A673 (cell line): ENCODE data around the gene TRPM3. TPM values are rescaled to one million over a fixed set of nuclear protein-coding genes. Genes with fewer than 3 reads are reported as not detected.

Experiments
- BruUV-seq: library from RNA; stranded (reverse); fragments of 400-500 nt; replicated peaks from 2 replicates; lab custom pipeline; 2021; lab: Mats Ljungman, UMichigan
- CTCF ChIA-PET: fragments of 300-600 bp; sonication (Branson Sonifier 250); formaldehyde crosslinking; loops from one replicate; lab custom pipeline; 2022; ENCODE audit warnings: antibody characterized with exemption; lab: Charles Lee
- POLR2A ChIA-PET: fragments of 300-600 bp; sonication (Branson Sonifier 250); formaldehyde crosslinking; loops from one replicate; lab custom pipeline; 2022; ENCODE audit warnings: antibody characterized with exemption; ENCODE audit not compliant: low non-redundant PET; lab: Charles Lee
- DNase-seq: peaks from one replicate; pipeline ENCODE4 v3.0.0-alpha.2; 2015; ENCODE audit warnings: low spot score
- H3K27ac ChIP-seq: fragments of 200-600 bp; sonication (generic); 2 replicates; pipeline ENCODE4 v1.5.1; 2016; ENCODE audit warnings: mixed run types, low read depth, mild to moderate bottlenecking, mixed read lengths, antibody characterized with exemption, low read length; ENCODE audit not compliant: poor library complexity, severe bottlenecking
- H3K27me3 ChIP-seq: fragments of 200-600 bp; sonication (generic); replicated peaks from 2 replicates; pipeline ENCODE4 v1.6.1; 2017; ENCODE audit warnings: mixed run types, low read depth, mild to moderate bottlenecking, mixed read lengths, antibody characterized with exemption, low read length; ENCODE audit not compliant: insufficient read depth, poor library complexity
- H3K36me3 ChIP-seq: fragments of 200-600 bp; sonication (generic); 2 replicates; pipeline ENCODE4 v1.6.1; 2016; ENCODE audit warnings: mixed run types, mild to moderate bottlenecking, mixed read lengths, antibody characterized with exemption, low read length; ENCODE audit not compliant: insufficient read depth, poor library complexity, severe bottlenecking
- H3K4me1 ChIP-seq: fragments of 200-600 bp; sonication (generic); 2 replicates; pipeline ENCODE4 v1.6.1; 2017; ENCODE audit warnings: mixed run types, mild to moderate bottlenecking, mixed read lengths, antibody characterized with exemption, low read length; ENCODE audit not compliant: insufficient read depth, poor library complexity, severe bottlenecking
- H3K4me3 ChIP-seq: fragments of 200-600 bp; sonication (generic); 2 replicates; pipeline ENCODE4 v1.5.1; 2016; ENCODE audit warnings: low read depth, mixed run types, mild to moderate bottlenecking, mixed read lengths, low read length; ENCODE audit not compliant: poor library complexity, severe bottlenecking
- H3K9me3 ChIP-seq: fragments of 200-600 bp; sonication (generic); 2 replicates; pipeline ENCODE4 v1.6.1; 2016; ENCODE audit warnings: mixed run types, low read depth, mild to moderate bottlenecking, mixed read lengths, antibody characterized with exemption, low read length; ENCODE audit not compliant: poor library complexity, severe bottlenecking
- CTCF ChIP-seq: fragments of 300-800, 200-600 bp; sonication (generic); conservative IDR thresholded peaks from 2 replicates; pipeline ENCODE4 v1.5.1; 2017; ENCODE audit warnings: low read depth, mild to moderate bottlenecking, antibody characterized with exemption, low read length, moderate library complexity, mixed read lengths
- EZH2 ChIP-seq: fragments of 200-600 bp; sonication (generic); IDR thresholded peaks from 2 replicates; pipeline ENCODE4 v1.6.1; 2017; ENCODE audit warnings: borderline replicate concordance, low read depth, mild to moderate bottlenecking, mixed read lengths, antibody characterized with exemption, low read length; ENCODE audit not compliant: poor library complexity, severe bottlenecking
- intact Hi-C: fragments of 100-400 bp; cut with micrococcal nuclease; formaldehyde crosslinking; loops from one replicate; pipeline ENCODE4 v1.10.0; 2022; ENCODE audit not compliant: unreplicated experiment
- total RNA-seq: library from RNA; stranded (reverse); gene quantifications from 2 replicates; pipeline ENCODE4 v1.2.3, GENCODE V29; 2021

The TRPM3 gene
- total RNA-seq, 1 experiment from 2014 or later, result not detected

DNA sequence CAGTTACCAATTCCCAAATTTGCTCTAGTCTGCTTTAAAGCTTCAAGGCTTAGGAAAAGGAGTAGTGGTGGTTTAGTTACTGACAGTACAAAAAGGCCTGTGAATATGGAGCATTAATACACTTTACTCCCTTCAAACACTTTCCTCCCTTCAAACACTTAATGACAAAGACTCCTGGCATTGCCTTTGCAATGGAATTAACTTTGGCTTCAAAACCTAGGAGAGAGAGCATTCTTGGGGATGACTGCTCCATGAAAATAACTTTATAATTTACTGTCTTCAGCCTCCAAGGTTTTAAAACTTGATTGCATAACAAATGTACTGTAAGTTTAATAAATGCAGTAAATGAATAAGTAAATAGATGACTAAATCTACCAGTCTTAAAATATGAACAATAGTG lies 185.6 kb downstream of the TRPM3 start:
- BruUV-seq, result no TSS peak
- no peaks in the 10 kb centered on the region for H3K9me3 ChIP-seq
- H3K4me1 ChIP-seq, result no peaks in the 10 kb centered on the region
- no peak overlapping the region for H3K4me3 ChIP-seq
- intact Hi-C loops, result no loop called here
- H3K36me3 ChIP-seq, result no peaks in the 10 kb centered on the region
- CTCF ChIA-PET, result no interaction called here
- H3K27ac ChIP-seq, result no peak overlapping the region
- POLR2A ChIA-PET, result no interaction called here
- DNase-seq, result no peak
- peaks cover 15% of the 10 kb centered on the region for H3K27me3 ChIP-seq
- TF ChIP-seq CTCF, result no peak
- TF ChIP-seq EZH2, result no peak

DNA sequence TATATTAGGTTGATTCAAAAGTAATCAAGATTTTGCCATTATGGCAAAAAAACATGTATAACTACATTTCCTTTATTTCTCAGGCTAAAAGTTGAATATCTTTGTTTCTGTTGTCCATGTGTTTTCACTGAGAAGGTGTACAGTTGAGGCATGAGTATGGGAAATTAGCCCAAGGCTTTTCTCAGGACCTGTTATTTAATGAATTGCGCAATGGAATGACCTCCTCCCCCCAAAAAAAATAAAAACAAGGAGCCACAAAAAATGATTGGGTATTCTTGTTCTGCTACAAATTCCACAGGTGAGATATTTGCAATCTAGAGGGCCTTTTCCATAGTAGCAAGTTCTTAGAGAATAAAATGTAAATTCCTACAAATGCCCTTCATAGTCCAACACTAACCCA lies 186.8 kb downstream of the TRPM3 start:
- no peak for DNase-seq
- ChIA-PET CTCF (no interaction called here), POLR2A (no interaction called here)
- Histone ChIP-seq H3K4me3 (no peak overlapping the region), H3K4me1 (no peaks in the 10 kb centered on the region), H3K9me3 (no peaks in the 10 kb centered on the region), H3K27me3 (peaks cover 5% of the 10 kb centered on the region), H3K36me3 (no peaks in the 10 kb centered on the region), H3K27ac (no peak overlapping the region)
- no peak for TF ChIP-seq CTCF
- no peak for TF ChIP-seq EZH2
- BruUV-seq, result no TSS peak
- intact Hi-C loops, result no loop called here

DNA sequence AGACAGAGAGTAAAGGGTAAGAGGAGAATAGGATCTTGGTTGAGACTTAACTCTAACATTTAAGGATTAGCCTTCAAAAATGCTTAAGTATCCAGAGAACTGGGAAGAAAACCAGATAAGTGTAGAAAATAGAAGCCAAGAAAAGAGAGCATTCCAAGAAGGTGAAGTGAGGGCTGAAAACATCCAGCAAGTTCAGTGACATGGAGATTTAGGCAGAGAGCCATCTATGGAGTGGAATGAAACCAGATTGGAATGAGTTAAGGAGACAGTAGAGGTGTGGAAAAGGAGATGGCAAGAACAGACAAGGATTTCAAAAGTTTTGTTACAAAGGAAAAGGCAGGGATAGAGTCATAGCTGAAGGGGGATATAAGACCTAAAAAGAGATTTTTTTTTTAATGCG lies 188.1 kb downstream of the TRPM3 start:
- ChIA-PET CTCF (no interaction called here), POLR2A (no interaction called here)
- intact Hi-C loops, result no loop called here
- Histone ChIP-seq H3K27ac (no peak overlapping the region), H3K9me3 (no peaks in the 10 kb centered on the region), H3K4me3 (no peak overlapping the region), H3K4me1 (no peaks in the 10 kb centered on the region), H3K36me3 (no peaks in the 10 kb centered on the region), H3K27me3 (peaks cover 3% of the 10 kb centered on the region)
- DNase-seq, result no peak
- BruUV-seq, result no TSS peak
- no peak for TF ChIP-seq CTCF
- no peak for TF ChIP-seq EZH2
